Occipital lobe (tissue), 2 donors: ENCODE results near the gene FAM161B. TPM values are rescaled to one million over a fixed set of nuclear protein-coding genes. Genes with fewer than 3 reads are reported as not detected.
"Not testable (repeated sequence)": the region's sequence is repeated elsewhere in the genome, so short reads cannot be mapped to it uniquely, and the experiment has no call there.

ENCODE experiments used
- DNase-seq: peaks from one replicate; lab custom pipeline; 2025; lab: John Stamatoyannopoulos, UW
- total RNA-seq: library from RNA; depleted of rRNA; stranded (reverse); fragments of >200 nt; gene quantifications from one replicate; pipeline ENCODE4 v1.2.3, GENCODE V29; 2014

The FAM161B gene
- total RNA-seq, 1 donor from 2014 or later: 19.3 TPM

DNA sequence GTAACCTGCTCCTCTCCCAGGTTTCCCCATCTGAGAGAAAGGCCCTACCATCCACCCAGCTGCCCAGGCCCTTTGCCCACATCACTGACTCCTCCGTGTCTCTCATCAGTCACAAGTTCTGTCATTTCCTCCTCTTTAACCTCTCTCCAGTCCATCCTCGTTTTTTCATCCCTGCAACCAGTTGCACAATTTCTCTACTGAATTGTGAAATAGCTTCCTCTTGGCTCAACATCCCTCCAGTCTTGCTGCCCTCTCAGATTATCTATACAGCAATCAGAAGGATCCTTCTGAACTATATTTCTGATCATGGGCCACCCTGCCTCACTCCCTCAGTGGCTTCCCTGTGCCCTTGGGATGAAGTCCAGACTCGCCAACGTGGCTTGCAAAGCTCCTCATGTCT is 6.8 kb downstream of the FAM161B start:
- DNase-seq: no peak

DNA sequence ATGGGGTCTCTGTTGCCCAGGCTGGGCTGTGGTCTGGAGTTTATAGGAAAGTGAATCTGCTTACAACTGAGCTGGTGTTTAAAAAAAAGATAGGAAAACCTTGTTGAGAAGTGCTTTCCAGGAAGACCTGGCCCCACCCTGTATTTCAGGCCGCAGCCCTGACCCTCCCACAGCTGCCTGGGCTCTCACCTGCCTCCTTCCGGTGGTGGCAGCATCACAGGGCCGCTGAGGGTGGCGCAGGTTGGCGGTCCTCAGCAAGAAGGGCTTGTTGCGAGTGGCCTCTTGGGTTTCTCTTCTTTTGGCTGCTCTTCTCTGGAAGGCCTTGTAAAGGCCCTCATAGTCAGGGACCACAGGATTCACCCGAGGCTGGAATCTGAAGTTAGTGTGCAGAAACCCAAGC is 7.7 kb downstream of the FAM161B start:
- DNase-seq: no peak

DNA sequence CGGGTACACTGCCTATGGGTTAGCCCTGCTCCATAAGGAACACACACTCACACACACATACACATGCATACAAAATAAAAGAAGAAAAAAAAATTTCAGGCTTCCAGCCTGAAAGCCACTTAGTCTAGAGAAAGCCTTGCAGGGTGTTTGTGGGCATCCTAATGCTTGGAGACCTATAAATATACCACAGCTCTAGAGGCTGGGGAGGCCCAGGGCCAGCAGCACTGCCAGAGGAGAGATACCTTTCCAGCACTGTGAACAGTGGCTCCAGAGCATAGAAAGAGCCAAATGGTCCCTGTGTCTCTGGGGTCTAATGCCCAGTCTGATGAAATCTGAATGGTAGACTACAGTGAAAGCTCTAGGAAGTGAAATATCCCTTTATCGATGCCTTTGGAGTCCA is 12.9 kb downstream of the FAM161B start:
- DNase-seq: no peak

DNA sequence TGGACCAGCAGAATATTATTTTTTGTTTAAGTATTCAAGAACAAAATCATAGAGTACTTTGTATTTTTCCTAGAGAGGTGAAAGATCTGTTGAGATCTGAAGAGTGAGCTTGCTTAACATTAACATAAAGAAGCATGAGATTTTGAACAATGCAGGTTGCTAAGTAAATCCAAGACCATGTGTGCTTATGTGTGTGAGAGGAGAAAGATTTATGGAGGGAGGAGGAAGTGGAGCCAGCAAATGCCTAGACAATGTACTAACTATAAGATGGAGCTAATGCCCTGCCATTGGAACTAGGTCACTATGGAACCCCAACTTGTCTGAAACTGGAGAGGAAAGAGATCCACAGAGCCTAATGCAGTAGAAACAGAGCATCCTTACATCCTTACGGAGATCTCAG is 13.3 kb downstream of the FAM161B start:
- DNase-seq: no peak

DNA sequence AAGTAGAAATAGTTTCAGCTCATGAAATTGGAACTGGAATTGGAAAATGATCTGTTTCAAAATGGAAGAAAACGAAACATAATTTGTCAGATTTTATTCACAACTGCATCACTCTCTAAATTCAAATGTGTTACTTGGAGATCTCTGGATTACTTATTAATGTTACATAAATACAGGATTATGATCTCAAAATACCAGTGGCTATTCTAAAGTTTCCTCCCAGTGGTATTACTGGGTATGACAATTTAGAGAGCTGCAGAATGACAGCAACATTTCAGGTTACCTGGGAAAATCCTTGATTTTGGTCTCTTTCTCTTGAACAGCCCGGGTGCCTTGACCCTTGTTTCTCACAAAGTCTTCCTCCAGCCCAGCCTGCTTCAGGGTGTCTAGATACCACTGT is 14.2 kb downstream of the FAM161B start:
- no peak for DNase-seq

- no peak for DNase-seq
These were observed 25.6 kb downstream of the FAM161B start for GRCh38 chr14:73924337-73924736.

DNA sequence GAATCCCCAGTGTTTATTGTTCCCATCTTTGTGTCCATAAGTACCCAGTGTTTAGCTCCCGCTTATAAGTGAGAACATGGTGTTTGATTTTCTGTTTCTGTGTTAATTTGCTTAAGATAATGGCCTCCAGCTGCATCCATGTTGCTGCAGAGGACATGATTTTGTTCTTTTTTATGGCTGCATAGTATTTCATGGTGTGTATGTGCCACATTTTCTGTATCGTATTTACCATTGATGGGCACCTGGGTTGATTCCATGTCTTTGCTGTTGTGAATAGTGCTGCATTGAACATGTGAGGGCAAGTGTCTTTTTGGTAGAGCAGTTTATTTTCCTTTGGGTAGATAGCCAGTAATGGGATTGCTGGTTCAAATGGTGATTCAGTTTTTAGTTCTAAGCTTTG is 30.4 kb downstream of the FAM161B start:
- DNase-seq: not testable (repeated sequence)

DNA sequence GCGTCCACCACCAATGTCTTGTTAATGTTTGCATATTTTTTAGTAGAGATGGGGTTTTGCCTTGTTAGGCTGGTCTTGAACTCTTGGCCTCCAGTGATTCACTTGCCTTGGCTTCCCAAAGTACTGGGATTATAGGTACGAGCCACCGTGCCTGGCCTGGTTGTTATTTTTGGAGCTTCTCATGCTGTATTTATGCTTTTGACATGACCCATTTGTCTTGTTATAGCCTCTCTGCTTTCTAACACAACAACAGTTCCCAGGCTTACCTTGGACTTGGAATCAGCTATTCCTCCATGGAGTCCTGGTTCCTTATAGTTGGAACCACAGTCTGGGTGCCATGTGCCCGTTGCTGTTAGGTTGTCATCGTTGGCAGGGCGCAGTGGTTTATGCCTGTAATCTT is 33.6 kb downstream of the FAM161B start:
- no peak for DNase-seq

- DNase-seq: no peak
These were observed 36.6 kb downstream of the FAM161B start for GRCh38 chr14:73913256-73913655.

- DNase-seq: no peak
These were observed 40.2 kb downstream of the FAM161B start for GRCh38 chr14:73909681-73910080.

- no peak for DNase-seq
These were observed 46.9 kb downstream of the FAM161B start for GRCh38 chr14:73903028-73903427.

DNA sequence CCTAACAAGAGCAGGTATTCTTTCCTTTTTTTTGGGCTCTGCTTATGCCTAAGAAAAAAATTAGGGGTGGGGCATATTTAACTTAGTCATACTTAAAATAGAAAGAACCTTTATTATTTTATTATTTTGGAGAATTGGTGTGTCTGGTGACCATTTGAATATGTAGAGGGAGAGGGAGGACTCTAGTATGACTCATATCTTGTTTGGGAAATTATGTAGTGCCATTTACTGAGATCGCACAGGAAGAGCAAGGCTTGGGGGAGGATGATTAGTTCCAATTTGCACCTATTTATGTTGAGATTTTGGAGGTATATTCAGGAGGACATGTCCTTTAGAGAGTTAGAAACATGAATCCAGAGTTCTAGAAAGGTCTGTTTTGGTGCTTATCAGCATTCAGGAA is 53.4 kb downstream of the FAM161B start:
- DNase-seq: no peak

- DNase-seq: no peak
These were observed 54.0 kb downstream of the FAM161B start for GRCh38 chr14:73895939-73896338.

- DNase-seq: not testable (repeated sequence)
These were observed 55.7 kb downstream of the FAM161B start for GRCh38 chr14:73894180-73894687.

DNA sequence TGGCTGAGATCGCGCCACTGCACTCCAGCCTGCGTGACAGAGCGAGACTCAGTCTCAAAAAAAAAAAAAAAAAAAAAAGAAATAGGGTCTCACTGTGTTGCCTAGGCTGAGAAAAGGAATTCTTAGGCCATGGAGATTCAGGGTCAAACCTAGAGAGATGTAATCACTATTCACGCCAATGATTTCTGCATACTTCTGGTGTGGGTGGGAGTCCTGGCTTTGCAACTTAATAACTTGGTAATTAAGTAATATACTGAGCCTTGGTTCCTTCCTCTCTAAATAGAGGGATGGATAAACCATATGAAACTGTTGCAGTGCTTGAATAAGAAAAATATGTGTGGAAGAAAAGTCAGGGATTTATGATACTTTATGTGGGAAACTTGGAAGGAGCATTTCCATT is 60.5 kb downstream of the FAM161B start:
- DNase-seq: no peak

GRCh38 chr14:73888971-73889370 is 60.9 kb downstream of the FAM161B start:
- DNase-seq: no peak

- DNase-seq: no peak
These were observed 61.5 kb downstream of the FAM161B start for GRCh38 chr14:73888460-73888725.

- no peak for DNase-seq
These were observed 62.0 kb downstream of the FAM161B start for GRCh38 chr14:73887694-73888459.

DNA sequence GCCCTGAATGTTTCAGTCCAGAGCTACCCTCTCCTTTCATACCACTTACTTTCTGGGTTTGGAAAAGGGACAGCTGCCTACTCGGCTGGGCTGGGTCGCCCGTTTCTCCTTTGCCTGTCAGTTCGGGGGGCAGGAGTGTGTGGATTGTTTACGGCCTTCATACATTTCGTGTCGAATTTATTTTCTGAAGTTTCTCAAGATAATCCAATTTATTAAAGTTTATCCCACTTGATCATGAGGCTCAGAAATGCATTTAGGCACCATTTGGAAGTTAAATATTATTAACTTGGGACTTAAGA is 62.6 kb downstream of the FAM161B start:
- no peak for DNase-seq

- peak; percentile 88 for DNase-seq
These were observed 63.2 kb downstream of the FAM161B start, which contains the start of gene ZNF410 for GRCh38 chr14:73886449-73887317. ZNF410 (plus strand) TSS chr14:73886859; CDS start chr14:73892176, 5,317 bp downstream.

DNA sequence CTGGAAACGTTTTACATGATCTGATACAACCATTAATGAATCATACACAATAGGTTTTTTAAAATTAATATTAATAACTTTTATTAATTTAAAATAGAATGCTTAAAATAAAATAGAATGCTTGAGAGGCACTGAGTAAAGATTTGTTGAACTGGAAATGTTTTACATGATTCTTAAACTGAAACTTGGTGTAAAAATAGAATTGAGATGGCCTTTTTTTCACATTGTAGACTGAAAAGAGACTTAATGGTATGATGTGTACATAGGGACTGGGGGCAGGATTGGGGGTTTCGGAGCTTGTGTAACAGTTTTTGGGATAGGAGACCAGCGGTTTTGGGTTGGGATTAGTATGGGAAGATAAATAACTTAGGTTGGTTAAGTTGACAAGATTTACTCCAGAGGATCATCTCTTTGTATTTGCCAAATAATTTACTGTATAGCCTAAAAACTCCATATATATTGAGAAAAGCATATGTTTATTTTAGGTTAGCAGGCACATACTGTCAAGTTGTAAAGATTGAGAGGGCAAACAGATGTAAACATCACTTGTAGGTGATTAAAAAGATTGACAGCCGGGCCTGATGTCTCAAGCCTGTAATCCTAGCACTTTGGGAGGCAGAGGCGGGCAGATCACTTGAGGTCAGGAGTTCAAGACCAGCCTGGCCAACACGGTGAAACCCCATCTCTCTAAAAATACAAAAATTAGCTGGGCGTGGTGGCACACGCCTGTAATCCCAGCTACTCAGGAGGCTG is 65.3 kb downstream of the FAM161B start:
- no peak for DNase-seq
